HepG2 (cell line): ENCODE results near the gene AK6. TPM values are rescaled to one million over a fixed set of nuclear protein-coding genes. Genes with fewer than 3 reads are reported as not detected.

Experiments
- CBX5 ChIP-seq: sonication (generic); formaldehyde crosslinking; IDR thresholded peaks from 2 replicates; pipeline ENCODE4 v1.4.0; 2020; ENCODE audit warnings: missing genetic modification reagents, borderline replicate concordance
- CREBL2 ChIP-seq: sonication (generic); formaldehyde crosslinking; IDR thresholded peaks from 2 replicates; pipeline ENCODE4 v1.8.1; 2023; ENCODE audit warnings: missing genetic modification reagents, mild to moderate bottlenecking, borderline replicate concordance
- ERF ChIP-seq: IDR thresholded peaks from 2 replicates; pipeline ENCODE4 v1.6.1; 2018; ENCODE audit warnings: missing biosample characterization, missing genetic modification reagents
- KMT2A ChIP-seq: sonication (generic); formaldehyde crosslinking; IDR thresholded peaks from 2 replicates; pipeline ENCODE4 v1.4.0; 2020; ENCODE audit warnings: missing genetic modification reagents
- MIER3 ChIP-seq: IDR thresholded peaks from 2 replicates; pipeline ENCODE4 v1.6.1; 2016; ENCODE audit warnings: missing compliant biosample characterization, borderline replicate concordance
- PATZ1 ChIP-seq: sonication (generic); formaldehyde crosslinking; IDR thresholded peaks from 2 replicates; pipeline ENCODE4 v1.4.0; 2020; ENCODE audit warnings: missing genetic modification reagents
- PHF8 ChIP-seq: sonication (generic); formaldehyde crosslinking; IDR thresholded peaks from 2 replicates; pipeline ENCODE4 v1.5.0; 2020; ENCODE audit warnings: missing genetic modification reagents
- PITX1 ChIP-seq: sonication (generic); formaldehyde crosslinking; IDR thresholded peaks from 2 replicates; pipeline ENCODE4 v1.5.1; 2020; ENCODE audit warnings: mild to moderate bottlenecking, missing genetic modification reagents
- SAFB2 ChIP-seq: sonication (generic); formaldehyde crosslinking; IDR thresholded peaks from 2 replicates; pipeline ENCODE4 v1.5.1; 2020; ENCODE audit warnings: missing genetic modification reagents, low read depth, mild to moderate bottlenecking, borderline replicate concordance
- SKIL ChIP-seq: sonication (generic); formaldehyde crosslinking; IDR thresholded peaks from 2 replicates; pipeline ENCODE4 v1.8.0; 2022; ENCODE audit warnings: missing genetic modification reagents, mild to moderate bottlenecking, moderate library complexity, borderline replicate concordance
- SMAD1 ChIP-seq: sonication (generic); formaldehyde crosslinking; IDR thresholded peaks from 2 replicates; pipeline ENCODE4 v1.4.0; 2020; ENCODE audit warnings: missing genetic modification reagents, low read depth, mild to moderate bottlenecking, borderline replicate concordance
- STAT6 ChIP-seq: sonication (generic); formaldehyde crosslinking; IDR thresholded peaks from 2 replicates; pipeline ENCODE4 v1.4.0; 2020; ENCODE audit warnings: missing genetic modification reagents, mild to moderate bottlenecking, borderline replicate concordance
- ZBTB10 ChIP-seq: sonication (generic); formaldehyde crosslinking; IDR thresholded peaks from 2 replicates; pipeline ENCODE4 v1.4.0; 2020; ENCODE audit warnings: missing genetic modification reagents, borderline replicate concordance
- ZNF562 ChIP-seq: sonication (generic); formaldehyde crosslinking; IDR thresholded peaks from 2 replicates; pipeline ENCODE4 v1.8.0; 2022; ENCODE audit warnings: missing genetic modification reagents, borderline replicate concordance
- ZXDC ChIP-seq: sonication (generic); formaldehyde crosslinking; IDR thresholded peaks from 2 replicates; pipeline ENCODE4 v1.5.0; 2020; ENCODE audit warnings: mild to moderate bottlenecking, missing genetic modification reagents
- polyA plus RNA-seq, 8 experiments: library from polyadenylated mRNA; depleted of rRNA in 3 of 8; stranded (reverse) in 7 of 8; unstranded in 1 of 8; fragments of >200 nt; fragmentation: Illumina TruSeq in 4 of 8; extraction: Trizol in 4 of 8; gene quantifications; 2 replicates each; pipeline versions ENCODE4 v1.2.1 to v1.2.3, GENCODE V29; 2011 to 2016; ENCODE audit warnings: low read depth in 4 of 8, missing spikeins in 1 of 8, mixed read lengths in 1 of 8; ENCODE audit not compliant: insufficient read depth in 1 of 8
- total RNA-seq, 5 experiments: library from RNA; depleted of rRNA; stranded (reverse); fragments of >200 nt; fragmentation: Illumina TruSeq; extraction: Trizol; gene quantifications; 2 replicates each; pipeline ENCODE4 v1.2.3, GENCODE V29; 2016; ENCODE audit warnings: low read depth in 1 of 5

Gene AK6
- total and polyA plus RNA-seq, 2 of the 13 experiments (the other 11 are each of a cell fraction or from before 2014, with no cell fraction given), result 31.1 to 77.2 TPM

GRCh38 chr5:69369340-69370121, at the start of gene AK6, which contains the start of the genes RAD17 and TAF9 (continued):
- TF ChIP-seq ZNF562 (no peak), PATZ1 (CRISPR knock-in tag) (peak; percentile 66), CBX5 (CRISPR knock-in tag) (no peak), SAFB2 (CRISPR knock-in tag) (peak; percentile 97), ZBTB10 (CRISPR knock-in tag) (no peak), PHF8 (CRISPR knock-in tag) (peak; percentile 85), ERF (CRISPR knock-in tag) (peak; percentile 72), SMAD1 (CRISPR knock-in tag) (peak; percentile 80), ZXDC (no peak), PITX1 (no peak), SKIL (CRISPR knock-in tag) (peak; percentile 32; the same call in 1 of the 2 replicates), CREBL2 (no peak), KMT2A (CRISPR knock-in tag) (peak; percentile 87), STAT6 (peak; percentile 31; the same call in 1 of the 2 replicates), MIER3 (CRISPR knock-in tag) (peak; percentile 63; the same call in 1 of the 2 replicates)
